Activated naive CD8-positive, alpha-beta T cell treated with anti-CD3 and anti-CD28 coated beads, Interleukin-2, amount 50 U/mL, for 24 hours (primary cell): ENCODE results near the gene CKMT1B.
A peak's percentile ranks its signal among the peaks of the same experiment; 100 is the strongest.
"Not testable (repeated sequence)": the region's sequence is repeated elsewhere in the genome, so short reads cannot be mapped to it uniquely, and the experiment has no call there.

Experiments used
- ATAC-seq: fragments of 150-1000 bp; cut with Tn5 transposase; one replicate; pipeline ENCODE4 v1.10.0; 2021
- DNase-seq: peaks from one replicate; pipeline ENCODE4 v3.0.0; 2021
- H3K27ac Mint-ChIP-seq: one replicate; pipeline ENCODE4 v1.8.0; 2021; ENCODE audit warnings: mild to moderate bottlenecking, mixed read lengths
- H3K27me3 Mint-ChIP-seq: one replicate; pipeline ENCODE4 v1.8.0; 2021; ENCODE audit warnings: mixed read lengths
- H3K36me3 Mint-ChIP-seq: one replicate; pipeline ENCODE4 v1.8.0; 2021; ENCODE audit warnings: low read depth, mixed read lengths
- H3K4me1 Mint-ChIP-seq: one replicate; pipeline ENCODE4 v1.8.0; 2021; ENCODE audit warnings: mixed read lengths
- H3K4me3 Mint-ChIP-seq: one replicate; pipeline ENCODE4 v1.8.0; 2021; ENCODE audit warnings: mild to moderate bottlenecking, moderate library complexity, mixed read lengths
- H3K9me3 Mint-ChIP-seq: one replicate; pipeline ENCODE4 v1.8.0; 2021; ENCODE audit warnings: mixed read lengths

Gene CKMT1B

DNA sequence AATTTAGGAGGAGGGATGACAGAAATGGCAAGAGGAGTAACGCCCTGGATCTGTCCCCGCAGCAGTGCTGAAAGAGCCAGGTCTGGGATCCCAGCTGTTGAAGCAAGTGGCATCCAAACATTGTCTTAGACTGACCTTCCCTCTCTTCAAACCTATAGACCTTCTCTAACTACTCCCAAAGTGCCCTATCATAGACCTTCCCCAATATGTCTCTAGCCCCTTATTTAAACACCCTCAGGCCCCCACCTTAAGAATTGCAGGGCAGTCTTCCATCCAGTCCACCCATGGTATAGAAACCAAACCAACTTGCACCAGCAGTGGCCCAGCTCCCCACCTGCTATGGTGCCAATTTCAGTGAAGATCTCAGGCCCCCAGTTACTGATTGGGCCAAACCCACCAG is 6.4 kb downstream of the CKMT1B start:
- H3K4me3 Mint-ChIP-seq = not testable (repeated sequence)

GRCh38 chr15:43602233-43602632 is 8.4 kb downstream of the CKMT1B start:
- ATAC-seq, H3K4me1 Mint-ChIP-seq, DNase-seq, H3K27ac Mint-ChIP-seq, H3K36me3 Mint-ChIP-seq, H3K4me3 Mint-ChIP-seq, H3K9me3 Mint-ChIP-seq: not testable (repeated sequence)
- H3K27me3 Mint-ChIP-seq = peaks cover 24% of the 10 kb centered on the region

More for the DNA sequence above, 6.4 kb downstream of the CKMT1B start:
- H3K36me3 Mint-ChIP-seq, H3K9me3 Mint-ChIP-seq, DNase-seq, H3K27ac Mint-ChIP-seq, ATAC-seq, H3K4me1 Mint-ChIP-seq: not testable (repeated sequence)
- peaks cover 27% of the 10 kb centered on the region for H3K27me3 Mint-ChIP-seq

GRCh38 chr15:43617750-43618149 is 23.9 kb downstream of the CKMT1B start:
- H3K9me3 Mint-ChIP-seq, H3K36me3 Mint-ChIP-seq, H3K27me3 Mint-ChIP-seq, ATAC-seq, H3K4me1 Mint-ChIP-seq, DNase-seq, H3K27ac Mint-ChIP-seq, H3K4me3 Mint-ChIP-seq: not testable (repeated sequence)

DNA sequence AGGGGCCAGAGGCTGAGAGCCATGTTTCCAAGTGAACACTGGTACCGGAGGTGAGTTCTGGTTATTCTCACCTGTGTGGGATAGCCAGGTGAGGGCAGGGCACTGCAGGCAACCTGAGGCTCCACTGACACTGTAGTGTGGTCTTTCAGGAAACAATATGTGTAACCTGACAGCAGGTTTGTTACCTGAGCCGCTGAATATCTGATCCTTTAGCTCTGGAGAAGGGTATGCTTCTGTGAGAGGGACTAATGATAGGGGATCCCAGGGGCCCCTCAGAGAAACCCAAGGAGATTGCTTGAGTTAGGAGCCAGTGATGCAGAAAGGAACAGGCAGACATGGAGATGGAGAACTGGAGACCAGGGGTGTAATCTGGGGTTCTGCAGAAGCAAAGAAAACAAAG is 24.9 kb downstream of the CKMT1B start, which contains the start of gene STRC:
Gene STRC (minus strand): TSS at position 101 of the 400 bp plus-strand sequence. CDS start 78 bp downstream, at position 23.
- not testable (repeated sequence) for H3K36me3 Mint-ChIP-seq, ATAC-seq, H3K4me1 Mint-ChIP-seq, DNase-seq, H3K9me3 Mint-ChIP-seq, H3K4me3 Mint-ChIP-seq, H3K27ac Mint-ChIP-seq
- peaks cover 11% of the 10 kb centered on the region for H3K27me3 Mint-ChIP-seq

GRCh38 chr15:43622068-43622799 is 28.4 kb downstream of the CKMT1B start:
- H3K27me3 Mint-ChIP-seq = peaks cover 16% of the 10 kb centered on the region
- not testable (repeated sequence) for H3K4me3 Mint-ChIP-seq, DNase-seq, H3K36me3 Mint-ChIP-seq, H3K9me3 Mint-ChIP-seq, H3K4me1 Mint-ChIP-seq, ATAC-seq, H3K27ac Mint-ChIP-seq

DNA sequence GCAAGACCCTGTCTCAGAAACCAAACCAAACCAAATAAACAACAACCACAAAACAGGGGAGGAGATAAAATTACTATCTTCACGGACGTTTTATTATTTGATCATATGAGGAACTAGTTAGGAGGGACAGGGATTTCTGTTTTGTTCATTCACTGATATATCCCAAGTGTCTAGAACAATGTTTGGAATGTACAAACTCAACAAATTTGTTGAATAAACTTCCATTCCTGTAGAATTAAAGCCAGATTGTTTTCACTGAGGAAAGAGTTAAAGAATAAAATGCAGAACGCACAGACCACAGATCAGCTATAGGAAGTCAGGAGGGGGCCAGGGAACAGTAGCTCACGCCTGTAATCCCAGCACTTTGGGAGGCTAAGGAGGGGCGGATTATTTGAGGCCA is 31.3 kb downstream of the CKMT1B start:
- Mint-ChIP-seq H3K4me3 (no peak overlapping the region), H3K9me3 (no peaks in the 10 kb centered on the region), H3K36me3 (no peaks in the 10 kb centered on the region), H3K27me3 (peaks cover 9% of the 10 kb centered on the region), H3K4me1 (no peaks in the 10 kb centered on the region), H3K27ac (no peak overlapping the region)
- DNase-seq (no peak), ATAC-seq (no peak)

DNA sequence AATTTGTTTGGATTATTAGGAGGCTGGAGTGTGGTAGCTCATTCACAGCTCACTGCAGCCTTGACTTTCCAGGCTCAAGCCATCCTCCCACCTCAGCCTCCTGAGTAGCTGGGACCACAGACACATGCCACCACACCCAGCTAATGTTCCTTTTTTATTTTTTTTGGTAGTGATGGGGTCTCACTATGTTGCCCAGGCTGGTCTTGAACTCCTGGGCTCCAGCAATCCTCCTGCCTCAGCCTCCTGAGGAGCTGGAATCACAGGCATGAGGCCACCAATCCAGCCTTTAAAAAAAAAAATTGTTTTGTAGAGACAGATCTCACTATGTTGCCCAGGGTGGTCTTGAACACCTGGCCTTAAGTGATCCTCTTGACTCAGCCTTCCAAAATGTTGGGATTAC is 33.1 kb downstream of the CKMT1B start:
- H3K27ac Mint-ChIP-seq, ATAC-seq, DNase-seq, H3K27me3 Mint-ChIP-seq, H3K4me1 Mint-ChIP-seq, H3K4me3 Mint-ChIP-seq, H3K9me3 Mint-ChIP-seq, H3K36me3 Mint-ChIP-seq: not testable (repeated sequence)

DNA sequence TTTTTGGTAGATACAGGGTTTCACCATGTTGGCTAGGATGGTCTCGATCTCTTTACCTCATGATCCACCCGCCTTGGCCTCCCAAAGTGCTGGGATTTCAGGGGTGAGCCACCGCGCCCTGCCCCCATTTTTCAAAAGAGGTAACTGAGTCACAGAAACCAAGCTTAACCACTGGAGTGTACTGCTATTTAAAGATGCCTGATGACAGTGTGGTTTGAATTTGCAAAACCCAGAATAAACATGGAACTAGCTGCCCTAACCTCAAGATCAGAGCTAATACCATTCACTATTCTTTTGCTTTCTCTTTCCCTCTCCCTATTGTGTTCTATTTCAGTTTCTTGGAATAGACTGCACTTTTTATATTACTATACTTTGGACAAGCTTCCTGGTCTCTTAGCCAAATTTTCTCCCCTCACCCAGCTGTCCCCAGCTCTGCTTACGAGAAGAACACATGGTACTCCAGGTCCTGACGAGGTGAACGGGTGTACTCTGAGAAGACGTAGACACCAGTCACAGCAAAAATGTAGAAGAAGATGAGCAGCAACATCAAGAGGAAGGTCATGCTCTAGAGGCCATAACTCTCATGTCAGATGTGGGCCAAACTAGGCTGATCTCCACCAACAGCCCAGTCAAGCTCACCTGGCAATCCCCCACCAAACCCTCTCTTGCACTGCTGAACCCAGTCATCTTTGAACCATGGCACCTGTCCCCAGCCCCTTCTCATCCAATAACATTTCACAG is 44.8 kb downstream of the CKMT1B start:
- H3K4me3 Mint-ChIP-seq, H3K27me3 Mint-ChIP-seq, DNase-seq, H3K36me3 Mint-ChIP-seq, H3K4me1 Mint-ChIP-seq, H3K9me3 Mint-ChIP-seq: not testable (repeated sequence)
- H3K27ac Mint-ChIP-seq = peak overlapping the region; percentile 51
- peak; percentile 46 for ATAC-seq
